T-helper 1 cell treated with Interleukin-12 subunit alpha and Interleukin-12 subunit beta and Interleukin-4 antibody, amounts not matched to agents 30 μg/mL and 1 μg/mL, for 36 hours (primary cell): ENCODE results near the gene HTR1A.

Experiments
- H3K27ac Mint-ChIP-seq: one replicate; pipeline ENCODE4 v1.8.0; 2021; ENCODE audit warnings: mild to moderate bottlenecking, mixed read lengths
- H3K27me3 Mint-ChIP-seq: one replicate; pipeline ENCODE4 v1.8.0; 2021; ENCODE audit warnings: low read depth, mixed read lengths
- H3K36me3 Mint-ChIP-seq: one replicate; pipeline ENCODE4 v1.8.0; 2021; ENCODE audit warnings: low read depth, mixed read lengths
- H3K4me1 Mint-ChIP-seq: one replicate; pipeline ENCODE4 v1.8.0; 2021; ENCODE audit warnings: low read depth, mixed read lengths
- H3K4me3 Mint-ChIP-seq: one replicate; pipeline ENCODE4 v1.8.0; 2021; ENCODE audit warnings: mild to moderate bottlenecking, moderate library complexity, mixed read lengths
- H3K9me3 Mint-ChIP-seq: one replicate; pipeline ENCODE4 v1.8.0; 2021; ENCODE audit warnings: mixed read lengths

HTR1A gene

GRCh38 chr5:63931836-63932235, 30.4 kb downstream of the HTR1A start:
- Mint-ChIP-seq H3K36me3 (no peaks in the 10 kb centered on the region), H3K4me3 (no peak overlapping the region), H3K4me1 (no peaks in the 10 kb centered on the region), H3K27me3 (no peaks in the 10 kb centered on the region), H3K9me3 (peaks cover 5% of the 10 kb centered on the region), H3K27ac (no peak overlapping the region)

- no peak overlapping the region for H3K27ac Mint-ChIP-seq
- no peaks in the 10 kb centered on the region for H3K27me3 Mint-ChIP-seq
Measured at GRCh38 chr5:63928451-63928850, 33.8 kb downstream of the HTR1A start.

GRCh38 chr5:63923914-63924313, 38.3 kb downstream of the HTR1A start:
- Mint-ChIP-seq H3K36me3 (no peaks in the 10 kb centered on the region), H3K9me3 (peaks cover 13% of the 10 kb centered on the region), H3K4me1 (no peaks in the 10 kb centered on the region), H3K27me3 (no peaks in the 10 kb centered on the region), H3K27ac (no peak overlapping the region), H3K4me3 (no peak overlapping the region)

More at GRCh38 chr5:63928451-63928850, 33.8 kb downstream of the HTR1A start:
- Mint-ChIP-seq H3K9me3 (peaks cover 8% of the 10 kb centered on the region), H3K36me3 (no peaks in the 10 kb centered on the region), H3K4me3 (no peak overlapping the region), H3K4me1 (no peaks in the 10 kb centered on the region)

GRCh38 chr5:63919763-63920478, 42.3 kb downstream of the HTR1A start:
- H3K36me3 Mint-ChIP-seq: no peaks in the 10 kb centered on the region
- peaks cover 5% of the 10 kb centered on the region for H3K9me3 Mint-ChIP-seq
- no peaks in the 10 kb centered on the region for H3K4me1 Mint-ChIP-seq
- H3K4me3 Mint-ChIP-seq: no peak overlapping the region
- no peak overlapping the region for H3K27ac Mint-ChIP-seq
- no peaks in the 10 kb centered on the region for H3K27me3 Mint-ChIP-seq

- H3K9me3 Mint-ChIP-seq: peaks cover 5% of the 10 kb centered on the region
- H3K4me3 Mint-ChIP-seq: no peak overlapping the region
- H3K36me3 Mint-ChIP-seq: no peaks in the 10 kb centered on the region
- H3K4me1 Mint-ChIP-seq: no peaks in the 10 kb centered on the region
- no peaks in the 10 kb centered on the region for H3K27me3 Mint-ChIP-seq
- no peak overlapping the region for H3K27ac Mint-ChIP-seq
Measured at GRCh38 chr5:63916786-63917185, 45.5 kb downstream of the HTR1A start.

GRCh38 chr5:63911871-63912270, 50.4 kb downstream of the HTR1A start:
- Mint-ChIP-seq H3K27me3 (no peaks in the 10 kb centered on the region), H3K36me3 (no peaks in the 10 kb centered on the region), H3K4me3 (no peak overlapping the region), H3K27ac (no peak overlapping the region), H3K9me3 (peaks cover 12% of the 10 kb centered on the region), H3K4me1 (no peaks in the 10 kb centered on the region)
